NCI-H524 (cell line): Measurements from ENCODE around the gene MYMK.

Experiments used
- DNase-seq, 2 experiments: peaks; one replicate each; lab custom pipeline; 2025; lab: John Stamatoyannopoulos, UW

MYMK gene

GRCh38 chr9:133518706-133519449, 5.9 kb downstream of the MYMK start:
- DNase-seq = no peak

GRCh38 chr9:133518200-133518599, 6.6 kb downstream of the MYMK start:
- no peak for DNase-seq

- DNase-seq = no peak
Measured at GRCh38 chr9:133517711-133518110, 7.0 kb downstream of the MYMK start.

GRCh38 chr9:133516961-133517350, 7.8 kb downstream of the MYMK start:
- no peak for DNase-seq

- DNase-seq = no peak
Measured at GRCh38 chr9:133516256-133516960, 8.4 kb downstream of the MYMK start.

- no peak for DNase-seq
Measured at GRCh38 chr9:133515615-133516255, 9.0 kb downstream of the MYMK start.

GRCh38 chr9:133515240-133515610, 9.5 kb downstream of the MYMK start:
- DNase-seq = no peak

GRCh38 chr9:133514460-133515239, 10.1 kb downstream of the MYMK start:
- no peak for DNase-seq

GRCh38 chr9:133513214-133514100, 11.3 kb downstream of the MYMK start:
- DNase-seq = no peak

- DNase-seq = no peak
Measured at GRCh38 chr9:133512253-133513213, 12.2 kb downstream of the MYMK start.

- no peak for DNase-seq
Measured at GRCh38 chr9:133511607-133512006, 13.2 kb downstream of the MYMK start.

- DNase-seq = no peak
Measured at GRCh38 chr9:133510926-133511505, 13.7 kb downstream of the MYMK start.

GRCh38 chr9:133509179-133510083, 15.3 kb downstream of the MYMK start:
- DNase-seq = peak in 1 of 2 experiments; percentile 22

- DNase-seq = no peak
Measured at GRCh38 chr9:133508046-133508445, 16.7 kb downstream of the MYMK start.

- DNase-seq = no peak
Measured at GRCh38 chr9:133507246-133507965, 17.4 kb downstream of the MYMK start.

GRCh38 chr9:133506653-133507038, 18.1 kb downstream of the MYMK start:
- DNase-seq = no peak

GRCh38 chr9:133505901-133506652, 18.7 kb downstream of the MYMK start:
- no peak for DNase-seq
